ENCODE data around the gene BARX2.

BARX2 gene

GRCh38 chr11:129414144-129414872 lies 38.7 kb downstream of the BARX2 start:
- H3K9me3 ChIP-seq (ENCODE audit: control insufficient read depth, insufficient read depth, low read depth, low read length), result no peaks in the 10 kb centered on the region
- H3K36me3 ChIP-seq (ENCODE audit: control insufficient read depth in 2 of 2, insufficient read depth in 1 of 2, low read length in 2 of 2), result no peaks in the 10 kb centered on the region
- H3K4me1 ChIP-seq (ENCODE audit: control insufficient read depth, insufficient read depth, low read length), result no peaks in the 10 kb centered on the region
- POLR2A ChIA-PET, result no interaction called here
- no peak overlapping the region for H3K4me3 ChIP-seq (ENCODE audit: low read depth, low read length)
- H3K27ac ChIP-seq (ENCODE audit: extremely low read depth, low read depth, low read length), result no peak overlapping the region
- CTCF ChIA-PET, result no interaction called here
- TF ChIP-seq BCL11A (tag by site-specific recombination; IDR thresholded peaks at IDR 0.05; ENCODE audit: low read depth) (no peak), ZNF221 (tag by site-specific recombination; IDR thresholded peaks at IDR 0.05; ENCODE audit: borderline replicate concordance) (no peak), ZNF157 (tag by site-specific recombination; IDR thresholded peaks at IDR 0.05) (no peak), MYNN (tag by site-specific recombination; IDR thresholded peaks at IDR 0.05; ENCODE audit: borderline replicate concordance) (no peak), ZSCAN23 (tag by site-specific recombination; IDR thresholded peaks at IDR 0.05) (no peak), BCL11B (tag by site-specific recombination; IDR thresholded peaks at IDR 0.05; ENCODE audit: low read depth) (no peak), OSR2 (tag by site-specific recombination; IDR thresholded peaks at IDR 0.05) (no peak), OVOL3 (tag by site-specific recombination; IDR thresholded peaks at IDR 0.05) (no peak), ZSCAN30 (tag by site-specific recombination; IDR thresholded peaks at IDR 0.05) (no peak), ZNF302 (tag by site-specific recombination; IDR thresholded peaks at IDR 0.05; ENCODE audit: low read depth) (no peak), ZFP69B (tag by site-specific recombination; IDR thresholded peaks at IDR 0.05) (no peak), GLIS2 (tag by site-specific recombination; IDR thresholded peaks at IDR 0.05) (no peak), ZNF133 (tag by site-specific recombination; IDR thresholded peaks at IDR 0.05) (no peak), ZNF2 (tag by site-specific recombination; IDR thresholded peaks at IDR 0.05) (no peak), ZNF280D (tag by site-specific recombination; IDR thresholded peaks at IDR 0.05) (no peak)
- TF ChIP-seq, protein P1, sequence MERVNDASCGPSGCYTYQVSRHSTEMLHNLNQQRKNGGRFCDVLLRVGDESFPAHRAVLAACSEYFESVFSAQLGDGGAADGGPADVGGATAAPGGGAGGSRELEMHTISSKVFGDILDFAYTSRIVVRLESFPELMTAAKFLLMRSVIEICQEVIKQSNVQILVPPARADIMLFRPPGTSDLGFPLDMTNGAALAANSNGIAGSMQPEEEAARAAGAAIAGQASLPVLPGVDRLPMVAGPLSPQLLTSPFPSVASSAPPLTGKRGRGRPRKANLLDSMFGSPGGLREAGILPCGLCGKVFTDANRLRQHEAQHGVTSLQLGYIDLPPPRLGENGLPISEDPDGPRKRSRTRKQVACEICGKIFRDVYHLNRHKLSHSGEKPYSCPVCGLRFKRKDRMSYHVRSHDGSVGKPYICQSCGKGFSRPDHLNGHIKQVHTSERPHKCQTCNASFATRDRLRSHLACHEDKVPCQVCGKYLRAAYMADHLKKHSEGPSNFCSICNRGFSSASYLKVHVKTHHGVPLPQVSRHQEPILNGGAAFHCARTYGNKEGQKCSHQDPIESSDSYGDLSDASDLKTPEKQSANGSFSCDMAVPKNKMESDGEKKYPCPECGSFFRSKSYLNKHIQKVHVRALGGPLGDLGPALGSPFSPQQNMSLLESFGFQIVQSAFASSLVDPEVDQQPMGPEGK (tag by site-specific recombination; IDR thresholded peaks at IDR 0.05), result no peak

DNA sequence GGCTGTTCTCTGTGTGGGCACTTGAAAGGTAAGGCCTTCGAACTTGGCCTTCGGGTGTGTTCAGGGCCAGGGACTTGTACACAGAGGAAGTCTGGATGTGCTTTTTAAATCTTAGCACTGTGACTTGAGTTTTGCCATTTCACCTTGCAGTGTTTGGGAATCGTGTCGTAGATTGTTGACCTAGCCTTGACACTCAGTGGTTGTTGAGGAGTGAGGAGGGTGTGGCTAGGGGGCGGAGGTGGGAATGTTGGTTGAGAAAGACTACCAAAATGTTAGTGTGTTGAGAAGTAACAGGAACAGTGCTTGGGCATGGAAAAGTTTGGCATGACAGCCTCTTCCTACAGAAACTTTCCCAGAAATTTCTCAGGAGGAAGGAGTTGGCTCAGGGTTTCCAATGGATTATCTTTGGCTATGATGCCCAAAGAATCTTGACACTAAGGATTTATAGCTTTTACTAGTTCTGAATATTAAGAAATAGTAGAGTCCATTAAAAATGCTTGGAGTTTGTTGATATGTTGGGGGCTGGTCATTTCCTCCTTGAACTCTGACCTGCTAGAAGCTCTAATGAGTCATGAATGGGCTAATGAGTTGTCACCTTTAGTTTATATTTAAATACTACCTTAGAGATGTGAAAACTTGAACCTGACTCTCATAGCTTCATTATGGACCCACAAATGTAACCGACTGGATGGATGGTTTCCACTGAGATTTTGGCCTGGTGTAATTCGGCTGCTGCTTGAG lies 40.6 kb downstream of the BARX2 start:
- H3K4me1 ChIP-seq (ENCODE audit: control insufficient read depth, insufficient read depth, low read length), result no peaks in the 10 kb centered on the region
- H3K36me3 ChIP-seq (ENCODE audit: control insufficient read depth in 2 of 2, insufficient read depth in 1 of 2, low read length in 2 of 2), result no peaks in the 10 kb centered on the region
- CTCF ChIA-PET, result no interaction called here
- H3K4me3 ChIP-seq (ENCODE audit: low read depth, low read length), result no peak overlapping the region
- POLR2A ChIA-PET, result no interaction called here
- H3K9me3 ChIP-seq (ENCODE audit: control insufficient read depth, insufficient read depth, low read depth, low read length), result no peaks in the 10 kb centered on the region
- no peak overlapping the region for H3K27ac ChIP-seq (ENCODE audit: extremely low read depth, low read depth, low read length)
- TF ChIP-seq KLF1 (tag by site-specific recombination; IDR thresholded peaks at IDR 0.05) (peak; percentile 63; the same call in 1 of the 2 replicates), ZNF223 (tag by site-specific recombination; IDR thresholded peaks at IDR 0.05) (no peak), ZNF544 (tag by site-specific recombination; IDR thresholded peaks at IDR 0.05) (no peak)

Measured in HEK293 (cell line).